Muscle of back (tissue), 11 donors: ENCODE measurements around the gene ERAS. TPM values are rescaled to one million over a fixed set of nuclear protein-coding genes. Genes with fewer than 3 reads are reported as not detected.
"Not testable (repeated sequence)": the region's sequence is repeated elsewhere in the genome, so short reads cannot be mapped to it uniquely, and the experiment has no call there.

Source experiments
- DNase-seq, 3 donors: peaks; one replicate each; pipeline versions ENCODE4 v3.0.0 to v3.0.0-alpha.2; 2013
- polyA plus RNA-seq, 10 donors: library from polyadenylated mRNA; unstranded; fragments of 120-200 nt; gene quantifications; one replicate each; pipeline ENCODE4 v1.2.1, GENCODE V29; 2013; ENCODE audit not compliant: insufficient read length in 10 of 10

The ERAS gene
- polyA plus RNA-seq, 10 donors, result not detected

- peak in 1 of 3 donors; percentile 4 for DNase-seq
These were observed 31.3 kb upstream of the ERAS start for GRCh38 chrX:48794911-48795515.

DNA sequence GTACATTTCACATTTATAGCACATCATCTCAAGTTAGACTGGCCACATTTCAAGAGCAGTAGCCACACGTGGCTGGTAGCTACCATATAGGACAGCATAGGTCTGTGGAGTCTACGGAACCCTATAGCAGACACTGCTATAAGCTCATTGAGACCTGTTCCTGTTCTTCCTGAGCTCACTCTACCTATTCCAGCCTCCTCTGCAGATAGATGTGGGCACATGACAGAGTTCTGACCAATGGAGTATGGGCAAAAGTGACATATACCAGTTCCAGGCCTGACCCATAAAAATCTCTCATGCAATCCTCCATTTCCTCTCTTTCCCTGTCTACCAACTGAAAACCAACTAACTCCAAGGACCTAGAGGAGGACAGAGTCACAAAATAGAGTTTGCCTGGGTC lies 28.0 kb upstream of the ERAS start:
- DNase-seq, result no peak

GRCh38 chrX:48800574-48801279 lies 25.6 kb upstream of the ERAS start:
- DNase-seq, result no peak

DNA sequence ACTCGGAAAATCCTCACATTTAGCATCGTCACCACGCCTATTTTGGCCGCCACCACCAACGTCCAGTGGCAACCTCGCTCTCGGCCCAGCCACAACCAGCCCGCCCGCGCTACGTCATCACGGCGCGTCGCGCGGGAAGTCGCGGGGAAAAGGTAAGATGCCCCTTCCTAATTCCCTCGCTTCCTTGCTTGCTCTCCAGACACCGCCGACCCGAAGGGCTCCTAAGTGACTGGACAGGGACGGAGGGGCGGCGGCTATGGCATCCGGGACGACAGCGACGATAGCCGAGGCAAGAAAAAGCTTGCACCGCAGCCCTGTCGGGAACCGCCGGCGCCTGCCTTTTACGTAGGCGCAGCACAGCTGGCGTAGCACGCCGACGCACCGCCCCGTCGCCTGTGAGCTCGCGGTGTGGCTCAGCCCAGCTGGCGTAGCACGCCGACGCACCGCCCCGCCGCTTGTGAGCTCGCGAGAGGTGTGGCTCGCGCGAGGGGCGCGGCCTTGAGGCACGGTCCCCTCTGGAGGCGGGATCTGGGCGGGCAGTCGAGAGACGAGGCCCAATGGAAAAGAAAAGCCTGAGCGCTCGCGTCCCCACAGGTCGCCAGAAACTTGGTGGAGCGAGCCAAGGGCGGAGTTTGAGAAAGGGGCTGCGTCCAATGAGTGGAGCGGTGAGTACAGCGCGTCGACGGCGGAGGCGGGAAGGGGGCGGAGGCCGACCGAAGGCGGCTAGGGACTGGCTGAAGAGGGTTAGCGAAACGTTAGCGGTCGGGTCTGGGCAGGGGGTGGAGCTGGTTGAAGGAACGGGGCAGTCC lies 24.8 kb upstream of the ERAS start, which contains the start of gene HDAC6:
HDAC6 (plus strand) TSS at position 788 of the 809 bp plus-strand sequence. CDS start 626 bp downstream, outside the sequence.
- peak; percentile 97 to 99 (median 99) for DNase-seq

- peak; percentile 72 to 91 (median 81) for DNase-seq
These were observed 24.0 kb upstream of the ERAS start for GRCh38 chrX:48802089-48802904.

DNA sequence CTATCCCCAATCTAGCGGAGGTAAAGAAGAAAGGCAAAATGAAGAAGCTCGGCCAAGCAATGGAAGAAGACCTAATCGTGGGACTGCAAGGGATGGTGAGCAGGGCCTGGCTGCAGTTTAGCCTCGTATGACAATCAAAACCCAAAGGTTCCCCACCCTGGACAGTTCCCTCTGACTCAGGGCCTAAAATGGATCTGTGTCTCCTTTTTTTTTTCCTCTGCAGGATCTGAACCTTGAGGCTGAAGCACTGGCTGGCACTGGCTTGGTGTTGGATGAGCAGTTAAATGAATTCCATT lies 23.5 kb upstream of the ERAS start:
- peak in 1 of 3 donors; percentile 0 for DNase-seq

DNA sequence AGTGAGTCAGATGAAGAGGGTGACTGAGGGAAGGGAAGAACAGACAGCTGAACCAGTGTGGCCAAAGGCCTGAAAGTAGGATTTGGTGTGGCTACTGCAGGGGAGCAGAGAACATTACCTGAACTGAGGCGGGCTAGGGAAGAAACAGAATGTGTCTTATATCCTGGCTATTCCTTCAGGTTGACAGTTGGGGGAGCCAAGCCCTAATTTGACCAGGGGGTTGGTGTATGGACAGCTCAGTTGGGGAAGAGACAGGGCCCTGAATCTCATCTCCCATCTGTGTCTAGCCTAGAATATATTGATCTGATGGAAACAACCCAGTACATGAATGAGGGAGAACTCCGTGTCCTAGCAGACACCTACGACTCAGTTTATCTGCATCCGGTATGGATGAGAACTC lies 20.2 kb upstream of the ERAS start:
- DNase-seq, result no peak

GRCh38 chrX:48813644-48814043 lies 12.7 kb upstream of the ERAS start:
- DNase-seq, result no peak

DNA sequence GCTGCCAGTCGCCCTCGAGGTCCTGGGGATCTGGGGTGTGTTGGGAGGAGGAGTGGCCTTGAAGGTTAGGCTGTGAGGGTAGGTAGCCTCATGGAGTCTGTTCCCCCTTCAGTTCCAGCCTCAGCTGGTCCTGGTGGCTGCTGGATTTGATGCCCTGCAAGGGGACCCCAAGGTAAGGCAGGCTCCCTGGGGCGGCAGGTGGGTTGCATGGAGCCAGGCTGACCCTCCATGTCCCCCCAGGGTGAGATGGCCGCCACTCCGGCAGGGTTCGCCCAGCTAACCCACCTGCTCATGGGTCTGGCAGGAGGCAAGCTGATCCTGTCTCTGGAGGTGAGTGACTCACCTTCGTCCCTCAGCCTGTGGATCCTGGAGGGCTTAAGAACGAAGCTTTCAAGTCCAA lies 11.6 kb upstream of the ERAS start:
- DNase-seq, result no peak

DNA sequence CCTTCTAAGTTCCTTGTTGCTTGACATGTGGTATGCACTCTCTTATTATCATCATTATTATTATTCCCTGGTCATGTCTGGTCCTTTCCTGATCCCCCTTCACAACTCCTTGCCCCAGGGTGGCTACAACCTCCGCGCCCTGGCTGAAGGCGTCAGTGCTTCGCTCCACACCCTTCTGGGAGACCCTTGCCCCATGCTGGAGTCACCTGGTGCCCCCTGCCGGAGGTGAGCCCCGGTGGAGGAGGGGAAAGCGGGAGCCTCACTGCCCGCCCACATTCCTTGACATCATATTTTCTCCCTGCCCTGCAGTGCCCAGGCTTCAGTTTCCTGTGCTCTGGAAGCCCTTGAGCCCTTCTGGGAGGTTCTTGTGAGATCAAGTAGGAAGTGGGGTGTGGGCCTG lies 11.0 kb upstream of the ERAS start:
- no peak for DNase-seq

GRCh38 chrX:48816014-48816810 lies 10.1 kb upstream of the ERAS start:
- DNase-seq, result no peak

GRCh38 chrX:48818098-48818497 lies 8.2 kb upstream of the ERAS start:
- no peak for DNase-seq

DNA sequence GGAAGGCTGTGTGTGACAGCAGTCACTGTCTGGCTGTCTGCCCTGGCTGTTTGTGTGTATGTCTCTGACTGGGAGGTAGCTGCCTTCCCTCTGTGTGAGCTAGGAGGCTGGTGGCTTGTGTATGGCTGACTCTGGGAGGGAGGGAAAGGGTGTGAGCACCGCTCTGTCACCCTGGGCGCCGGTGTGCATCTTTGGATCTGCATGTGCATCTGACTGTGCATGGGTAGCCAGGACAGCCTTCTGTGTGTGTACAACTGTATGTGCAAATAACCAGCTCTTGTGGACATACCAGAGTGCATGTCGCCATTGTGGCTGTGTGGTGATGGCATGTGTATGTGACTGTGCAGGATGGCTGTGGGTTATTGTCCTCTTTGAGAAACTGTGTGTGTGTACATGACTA lies 7.4 kb upstream of the ERAS start:
- no peak for DNase-seq

GRCh38 chrX:48819394-48819793 lies 6.9 kb upstream of the ERAS start:
- DNase-seq, result not testable (repeated sequence)

DNA sequence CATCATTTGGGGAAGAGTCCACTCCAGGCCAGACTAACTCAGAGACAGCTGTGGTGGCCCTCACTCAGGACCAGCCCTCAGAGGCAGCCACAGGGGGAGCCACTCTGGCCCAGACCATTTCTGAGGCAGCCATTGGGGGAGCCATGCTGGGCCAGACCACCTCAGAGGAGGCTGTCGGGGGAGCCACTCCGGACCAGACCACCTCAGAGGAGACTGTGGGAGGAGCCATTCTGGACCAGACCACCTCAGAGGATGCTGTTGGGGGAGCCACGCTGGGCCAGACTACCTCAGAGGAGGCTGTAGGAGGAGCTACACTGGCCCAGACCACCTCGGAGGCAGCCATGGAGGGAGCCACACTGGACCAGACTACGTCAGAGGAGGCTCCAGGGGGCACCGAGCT lies 3.3 kb upstream of the ERAS start:
- DNase-seq, result no peak

DNA sequence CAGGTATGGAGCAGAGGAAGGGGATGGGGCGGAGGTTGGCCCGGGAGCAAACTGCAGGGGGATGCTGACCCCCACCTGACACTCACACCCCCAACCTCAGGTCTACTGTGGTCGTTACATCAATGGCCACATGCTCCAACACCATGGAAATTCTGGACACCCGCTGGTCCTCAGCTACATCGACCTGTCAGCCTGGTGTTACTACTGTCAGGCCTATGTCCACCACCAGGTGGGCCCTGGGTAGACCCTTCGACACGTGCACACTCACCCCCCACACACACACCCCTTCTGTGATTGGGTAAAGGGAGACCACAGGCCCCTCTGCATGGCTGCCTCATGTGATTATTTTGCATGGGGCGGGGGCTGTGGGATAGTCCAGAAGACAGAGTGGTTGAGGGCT lies 2.2 kb upstream of the ERAS start:
- DNase-seq, result no peak

DNA sequence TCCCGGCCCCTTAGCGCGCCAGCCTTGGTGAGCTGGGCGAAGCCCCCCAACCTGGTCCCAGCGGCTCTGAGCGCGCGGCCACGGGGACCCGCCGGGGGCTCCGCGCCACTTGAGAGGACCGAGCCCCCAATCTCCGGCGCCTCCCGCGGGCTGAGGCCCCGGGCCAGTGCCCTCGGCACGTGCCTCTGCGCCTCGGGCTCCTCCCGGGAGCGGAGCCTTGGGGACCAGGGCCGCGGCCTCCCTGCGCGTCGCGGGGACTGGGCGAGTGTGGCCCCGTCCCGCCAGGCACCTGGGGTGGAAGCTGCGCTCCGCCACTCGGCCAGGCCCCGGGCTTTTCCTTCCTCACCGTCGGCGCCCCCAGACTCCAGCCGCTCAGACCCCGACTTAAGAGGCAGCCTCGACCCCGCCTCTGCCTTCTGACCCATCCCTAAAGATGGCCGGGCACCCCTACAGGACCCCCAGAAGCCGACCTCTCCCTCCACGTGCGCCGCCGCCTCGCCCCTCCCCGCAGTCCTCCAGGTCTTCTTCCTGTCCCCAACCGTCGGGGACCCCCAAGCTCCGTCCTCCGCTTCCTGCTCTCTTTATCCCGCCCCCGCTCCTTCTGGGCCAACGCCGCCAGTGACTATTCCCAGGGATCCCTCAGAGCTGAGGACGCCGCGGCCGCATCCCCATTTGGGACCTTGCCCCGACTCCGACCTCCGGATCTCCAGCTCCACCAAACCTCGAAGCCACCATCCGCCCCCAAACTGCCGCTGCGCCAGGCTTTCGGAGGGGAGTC lies 752 bp downstream of the ERAS start:
- no peak for DNase-seq

- DNase-seq, result no peak
These were observed 1.3 kb downstream of the ERAS start for GRCh38 chrX:48827654-48827968.

DNA sequence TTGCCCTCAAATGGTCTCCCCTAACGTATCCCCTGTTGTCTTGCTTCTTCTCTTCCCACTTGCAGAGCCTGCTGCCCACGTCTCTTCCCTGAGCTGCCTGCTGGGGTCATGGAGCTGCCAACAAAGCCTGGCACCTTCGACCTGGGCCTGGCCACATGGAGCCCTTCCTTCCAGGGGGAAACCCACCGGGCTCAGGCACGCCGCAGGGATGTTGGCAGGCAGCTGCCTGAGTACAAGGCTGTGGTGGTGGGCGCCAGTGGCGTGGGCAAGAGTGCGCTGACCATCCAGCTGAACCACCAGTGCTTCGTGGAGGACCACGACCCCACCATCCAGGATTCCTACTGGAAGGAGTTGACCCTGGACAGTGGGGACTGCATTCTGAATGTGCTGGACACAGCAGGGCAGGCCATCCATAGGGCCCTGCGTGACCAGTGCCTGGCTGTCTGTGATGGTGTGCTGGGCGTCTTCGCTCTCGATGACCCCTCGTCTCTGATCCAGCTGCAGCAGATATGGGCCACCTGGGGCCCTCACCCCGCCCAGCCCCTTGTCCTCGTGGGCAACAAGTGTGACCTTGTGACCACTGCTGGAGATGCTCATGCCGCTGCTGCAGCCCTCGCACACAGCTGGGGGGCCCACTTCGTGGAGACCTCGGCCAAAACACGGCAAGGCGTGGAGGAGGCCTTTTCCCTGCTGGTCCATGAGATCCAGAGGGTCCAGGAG lies 2.9 kb downstream of the ERAS start:
- DNase-seq, result no peak
